Stimulated activated CD4-positive, alpha-beta T cell treated with anti-CD3 and anti-CD28 coated beads, Interleukin-12 subunit alpha, Interleukin-12 subunit beta, amount 100 ng/mL, for 4 hours (primary cell): Measurements from ENCODE around the gene ZNF260.
"Not testable (repeated sequence)": the region's sequence is repeated elsewhere in the genome, so short reads cannot be mapped to it uniquely, and the experiment has no call there.

Experiments
- DNase-seq: peaks from one replicate; pipeline ENCODE4 v3.0.0-alpha.2; 2020

The ZNF260 gene

DNA sequence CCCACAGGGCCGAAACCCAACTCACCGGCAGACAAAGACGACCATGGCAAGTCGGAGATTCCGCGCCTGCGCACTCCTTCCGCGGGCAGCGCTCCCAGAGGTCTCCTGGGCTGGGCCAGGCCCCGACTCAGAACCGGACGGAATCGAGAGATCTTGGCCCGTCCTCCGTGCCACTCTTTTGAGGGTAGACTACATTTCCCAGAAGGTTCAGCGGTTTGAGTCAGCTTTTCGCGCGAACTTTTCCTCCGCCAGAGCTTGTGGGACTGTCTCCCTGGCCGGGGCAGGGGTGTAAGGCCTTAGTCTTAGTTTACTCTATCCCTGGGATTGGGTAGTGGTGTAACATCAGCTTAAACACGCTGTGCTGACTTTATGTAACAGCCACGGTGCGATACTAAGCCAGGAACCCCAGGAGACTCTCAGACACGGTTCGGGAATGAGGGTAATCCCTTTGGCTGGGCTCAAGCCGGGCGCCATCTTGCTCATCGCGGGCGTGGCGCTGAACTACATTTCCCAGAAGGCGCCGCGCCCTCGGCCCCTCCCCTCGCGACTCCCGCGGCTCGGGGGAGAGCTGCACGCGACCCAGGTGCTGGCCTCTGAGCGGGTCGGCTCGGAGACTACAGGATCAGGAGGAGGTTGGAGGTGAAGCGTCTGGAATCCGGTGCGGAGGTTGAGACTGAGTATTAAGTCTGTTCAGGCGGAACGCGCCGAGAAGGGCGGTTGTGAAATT lies at the start of gene ZNF260:
TSS of gene ZNF260 (minus strand) at position 78 of the 727 bp plus-strand sequence. CDS start 13,033 bp downstream, outside the sequence.
- peak; percentile 94 for DNase-seq

DNA sequence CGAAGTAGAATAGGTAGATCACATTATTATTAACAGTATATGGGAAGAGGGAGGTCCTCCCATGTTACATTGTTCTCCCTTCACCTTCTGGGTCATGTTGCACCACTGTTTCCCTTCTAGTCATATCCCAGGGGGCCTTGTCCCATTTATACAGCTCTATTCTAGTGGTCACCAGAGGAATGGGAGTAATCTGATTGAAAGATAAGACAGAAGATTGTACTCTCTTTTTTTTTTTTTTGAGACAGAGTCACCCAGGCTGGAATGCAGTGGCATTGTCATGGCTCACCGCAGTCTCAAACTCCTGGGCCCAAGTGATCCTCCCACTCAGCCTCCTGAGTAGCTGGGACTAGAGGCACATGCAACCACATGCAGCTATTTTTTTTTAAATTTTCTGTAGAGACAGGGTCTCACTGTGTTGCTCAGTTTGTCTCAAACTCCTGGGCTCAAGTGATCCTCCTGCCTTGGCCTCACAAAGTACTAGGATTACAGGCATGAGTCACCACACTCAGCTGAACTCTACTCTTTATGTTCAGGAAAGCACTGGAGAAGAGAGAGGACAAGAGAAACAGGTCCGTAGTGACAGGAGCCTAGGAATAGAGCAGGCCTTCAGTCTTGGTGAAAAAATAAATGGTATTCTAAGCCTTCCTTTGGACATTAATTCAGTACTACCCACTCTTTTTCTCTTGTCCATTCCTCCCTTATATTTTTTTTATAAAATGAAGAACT lies 49.4 kb upstream of the ZNF260 start:
- no peak for DNase-seq

DNA sequence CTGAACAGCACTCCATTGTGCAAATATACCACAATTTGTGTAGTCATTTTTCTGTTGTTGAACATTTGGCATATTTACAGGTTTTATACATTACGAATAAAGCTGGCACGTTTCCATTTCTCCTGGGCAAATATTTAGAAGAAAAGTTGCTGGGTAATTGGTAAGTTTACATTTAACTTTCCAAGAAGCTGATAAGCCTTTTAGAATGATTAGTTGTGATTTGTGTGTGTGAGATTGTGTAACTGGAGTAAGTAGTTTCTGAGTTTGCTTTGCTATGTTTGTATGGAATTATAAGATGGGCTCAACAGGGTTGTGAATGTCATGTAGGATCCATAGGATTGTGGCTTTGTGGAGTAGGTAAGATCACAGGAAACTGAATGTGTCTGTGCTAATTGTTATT lies 46.7 kb upstream of the ZNF260 start:
- no peak for DNase-seq

DNA sequence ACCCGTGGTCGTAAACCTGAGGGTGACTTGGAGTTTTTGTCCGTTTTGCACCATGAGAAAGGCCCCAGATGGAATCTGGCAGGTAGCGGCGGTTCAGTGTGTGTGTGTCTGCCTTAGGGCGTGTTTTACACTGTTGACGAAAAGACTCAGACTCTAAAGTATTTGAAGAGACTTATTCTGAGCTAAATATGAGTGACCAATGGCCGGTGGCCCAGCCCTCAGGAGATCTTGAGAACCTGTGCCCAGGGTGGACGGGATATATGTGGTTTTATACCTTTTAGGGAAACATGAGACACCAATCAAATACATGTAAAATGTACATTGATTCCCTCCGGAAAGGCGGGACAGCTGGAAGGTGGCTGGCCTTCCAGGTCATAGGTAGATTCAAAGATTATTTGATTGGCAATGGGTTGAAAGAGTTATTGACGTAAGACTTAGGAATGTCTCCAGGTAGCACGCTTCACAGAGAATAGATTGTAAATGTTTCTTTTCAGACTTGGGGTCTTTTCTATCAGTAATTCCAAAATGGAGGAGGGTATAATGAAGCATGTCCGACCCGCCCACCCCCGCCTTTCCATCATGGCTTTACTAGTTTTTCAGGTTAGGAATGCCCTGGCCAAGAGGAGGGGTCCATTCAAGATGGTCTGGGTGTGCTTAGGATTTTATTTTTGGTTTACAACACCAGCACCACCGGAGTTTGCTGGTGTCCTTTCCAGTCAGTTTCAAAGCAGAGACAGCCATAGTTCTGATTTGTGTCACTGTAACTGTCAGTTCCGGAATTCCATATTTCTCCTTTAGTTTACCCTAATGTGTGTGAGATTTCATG lies 46.0 kb upstream of the ZNF260 start:
- no peak for DNase-seq

DNA sequence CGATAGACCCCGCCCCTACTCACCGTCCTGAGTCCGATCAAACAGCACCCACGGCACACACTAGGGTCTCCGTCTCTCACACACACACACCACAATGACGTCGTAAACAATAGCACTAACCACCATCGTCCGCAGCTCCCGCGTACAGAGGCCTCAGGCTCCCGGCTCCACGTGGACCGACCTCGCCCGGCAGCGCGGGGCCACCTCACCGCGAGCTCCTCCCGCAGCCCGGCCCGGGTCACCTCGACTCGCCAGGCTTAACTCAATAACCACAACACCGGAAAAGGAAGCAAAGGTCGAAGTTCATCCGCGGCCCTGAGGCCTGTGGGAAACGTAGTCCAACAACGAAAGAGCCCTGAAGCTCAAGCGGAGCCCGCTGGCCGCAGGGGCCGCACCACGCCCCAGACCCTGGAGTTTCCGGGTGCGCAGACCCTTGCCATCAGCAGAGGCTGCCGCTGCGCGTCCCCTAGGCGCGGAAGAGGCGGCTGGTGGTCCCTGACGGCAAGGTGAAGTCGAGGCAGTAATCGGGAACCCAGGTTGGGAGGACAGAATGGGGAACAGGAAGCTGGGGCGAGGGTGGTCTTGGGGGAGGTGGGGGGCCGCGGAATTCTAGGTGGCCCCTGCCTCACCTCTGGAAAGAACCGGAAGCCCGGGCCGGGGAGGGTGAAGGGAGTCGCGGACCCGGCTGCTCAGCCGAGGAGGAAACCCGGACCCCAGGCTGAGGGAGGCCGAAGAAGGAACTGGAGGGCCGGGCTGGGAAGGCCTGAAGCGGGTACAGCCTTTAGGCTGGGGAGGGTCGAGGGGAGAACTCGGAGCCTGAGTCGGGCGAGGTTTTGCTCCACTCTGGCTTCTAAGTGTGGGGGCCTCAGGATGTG lies 45.2 kb upstream of the ZNF260 start, which contains the start of gene ZNF529:
TSS of gene ZNF529 (minus strand) at position 273 of the 875 bp plus-strand sequence. CDS start 946 bp downstream, outside the sequence.
- peak; percentile 69 for DNase-seq

DNA sequence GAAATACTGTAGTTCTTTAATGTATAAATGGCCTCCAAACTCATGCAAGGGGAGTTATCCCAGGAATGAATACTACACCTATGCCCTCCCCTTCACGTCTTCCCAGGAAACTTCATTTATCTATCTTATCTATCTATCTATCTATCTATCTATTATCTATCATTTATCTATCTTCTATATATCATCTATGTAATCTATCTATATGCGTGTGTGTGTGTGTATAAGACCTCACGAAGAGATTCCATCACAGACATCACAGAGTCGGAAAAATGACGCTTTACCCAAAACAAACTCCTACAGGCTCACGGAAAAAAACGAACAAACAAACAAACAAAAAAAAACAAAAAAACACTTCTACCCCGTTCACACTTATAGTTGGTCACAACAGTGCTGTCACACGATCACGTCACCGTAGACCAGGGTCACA lies 44.5 kb upstream of the ZNF260 start:
- no peak for DNase-seq

DNA sequence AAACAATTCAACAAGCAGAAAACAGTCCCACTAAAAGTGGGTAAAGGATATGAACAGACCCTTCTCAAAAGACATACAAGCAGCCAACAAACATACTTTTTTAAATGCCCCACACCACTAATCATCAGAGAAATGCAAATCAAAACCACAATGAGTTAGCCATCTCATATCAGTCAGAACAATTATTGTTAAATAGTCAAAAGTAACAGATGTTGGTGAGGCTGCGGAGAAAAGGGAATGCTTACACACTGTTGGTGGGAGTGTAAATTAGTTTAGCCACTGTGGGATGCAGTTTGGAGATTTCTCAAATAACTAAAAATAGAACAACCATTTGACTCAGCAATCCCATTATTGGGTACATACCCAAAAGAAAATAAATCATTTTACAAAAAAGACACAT lies 36.3 kb upstream of the ZNF260 start:
- DNase-seq = no peak

DNA sequence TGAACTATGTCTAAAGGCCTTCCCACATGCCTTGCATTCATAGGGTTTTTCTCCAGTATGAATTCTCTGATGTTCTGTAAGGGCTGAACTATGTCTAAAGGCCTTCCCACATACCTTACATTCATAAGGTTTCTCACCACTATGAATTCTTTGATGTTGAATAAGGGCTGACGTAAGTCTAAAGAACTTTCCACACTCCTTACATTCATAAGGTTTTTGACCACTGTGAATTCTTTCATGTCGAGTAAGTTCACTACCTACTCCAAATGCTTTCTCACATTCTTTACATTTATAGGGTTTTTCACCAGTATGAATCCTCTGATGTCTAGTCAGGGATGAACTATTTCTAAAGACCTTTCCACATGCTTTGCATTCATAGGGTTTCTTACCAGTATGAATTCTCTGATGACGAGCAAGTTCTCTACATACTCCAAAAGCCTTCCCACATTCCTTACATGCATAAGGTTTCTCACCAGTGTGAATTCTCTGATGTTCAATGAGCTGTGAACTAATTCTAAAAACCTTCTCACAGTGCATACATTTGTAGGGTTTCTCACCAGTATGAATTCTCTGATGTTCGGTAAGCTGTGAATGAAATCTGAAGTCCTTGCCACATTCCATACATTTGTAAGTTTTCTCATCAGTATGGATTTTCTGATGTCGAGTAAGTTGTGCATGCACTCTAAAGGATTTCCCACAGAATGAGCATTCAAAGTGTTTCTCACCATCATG lies 19.1 kb upstream of the ZNF260 start:
- no peak for DNase-seq

DNA sequence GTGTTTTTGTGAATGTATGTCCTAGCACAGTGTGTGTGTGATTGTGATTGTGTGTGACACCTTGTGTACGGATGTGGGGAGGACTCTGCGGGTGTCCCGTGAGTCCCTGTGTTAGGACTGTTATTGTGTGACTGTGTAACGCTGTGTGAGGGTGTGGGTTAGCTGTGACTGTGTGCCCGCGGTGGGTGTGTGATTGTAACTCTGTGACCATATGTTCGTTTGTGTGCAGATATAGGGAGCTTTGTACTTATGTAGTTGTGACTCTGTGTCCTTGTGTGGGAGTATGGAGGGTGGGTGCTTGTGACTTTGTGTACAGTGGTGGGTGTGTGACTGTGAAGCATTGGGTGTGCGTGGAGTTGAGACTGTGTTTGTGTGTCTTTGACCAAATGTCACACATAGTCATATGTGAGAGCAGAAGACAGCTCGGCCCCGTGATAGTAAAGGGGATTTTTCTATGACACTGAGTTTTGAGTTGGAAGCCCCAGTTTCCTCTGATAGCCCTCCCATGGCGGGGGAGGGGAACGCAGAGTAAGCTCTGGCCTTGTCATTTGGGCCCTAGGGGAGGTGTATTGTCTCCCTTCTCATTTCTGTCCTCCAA lies 949 bp upstream of the ZNF260 start:
- peak; percentile 12 for DNase-seq

DNA sequence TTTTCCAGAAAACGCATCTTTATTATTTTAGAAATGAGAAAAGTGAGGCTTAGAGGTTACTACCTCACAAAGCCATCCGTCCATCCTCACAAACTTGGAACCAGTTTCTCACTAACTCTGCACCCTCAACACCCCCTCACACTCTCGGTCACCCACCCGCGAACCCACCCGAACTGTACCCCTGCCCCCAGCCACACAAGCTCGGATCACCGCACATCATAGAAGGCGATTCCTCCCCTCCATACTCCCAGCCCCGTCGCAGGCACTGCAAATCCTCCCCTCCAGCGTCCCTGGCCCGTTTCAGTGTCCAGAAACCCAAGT lies 238 bp downstream of the ZNF260 start:
- DNase-seq = no peak

DNA sequence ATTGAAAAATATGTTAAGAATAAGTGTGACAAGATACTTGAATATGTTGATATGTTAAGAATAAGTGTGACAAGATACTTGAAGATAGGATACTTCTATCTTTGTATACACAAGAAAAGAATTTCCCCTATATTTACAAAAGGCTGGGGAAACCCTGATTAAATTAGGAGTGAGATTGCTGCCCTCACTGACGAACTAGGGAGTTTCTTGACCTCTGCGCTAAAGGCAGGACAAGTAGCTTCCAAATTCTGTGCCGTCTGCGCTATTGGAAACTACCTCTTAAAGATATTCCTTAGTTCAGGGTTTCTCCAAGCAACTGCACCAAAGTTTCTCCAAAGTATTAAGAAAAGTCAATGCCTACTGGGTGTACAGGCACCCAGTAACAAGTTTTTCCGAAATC lies 730 bp downstream of the ZNF260 start:
- no peak for DNase-seq

DNA sequence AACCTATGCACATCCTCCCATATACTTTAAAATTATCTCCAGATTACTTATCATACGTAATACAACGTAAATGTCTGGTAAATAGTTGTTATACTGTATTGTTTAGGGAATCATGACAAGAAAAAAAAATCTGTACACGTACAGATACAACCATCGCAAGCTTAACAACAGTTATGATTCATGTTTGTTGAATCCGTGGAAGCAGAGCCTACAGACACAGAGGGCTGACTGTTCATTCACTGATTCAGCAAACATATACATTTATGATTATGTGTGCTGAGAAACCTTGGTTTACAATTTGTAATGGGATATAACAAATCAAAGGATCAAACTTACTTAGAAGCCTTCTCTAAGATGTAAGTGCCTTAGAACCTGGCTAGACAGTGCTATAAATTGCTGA lies 1.5 kb downstream of the ZNF260 start:
- no peak for DNase-seq

DNA sequence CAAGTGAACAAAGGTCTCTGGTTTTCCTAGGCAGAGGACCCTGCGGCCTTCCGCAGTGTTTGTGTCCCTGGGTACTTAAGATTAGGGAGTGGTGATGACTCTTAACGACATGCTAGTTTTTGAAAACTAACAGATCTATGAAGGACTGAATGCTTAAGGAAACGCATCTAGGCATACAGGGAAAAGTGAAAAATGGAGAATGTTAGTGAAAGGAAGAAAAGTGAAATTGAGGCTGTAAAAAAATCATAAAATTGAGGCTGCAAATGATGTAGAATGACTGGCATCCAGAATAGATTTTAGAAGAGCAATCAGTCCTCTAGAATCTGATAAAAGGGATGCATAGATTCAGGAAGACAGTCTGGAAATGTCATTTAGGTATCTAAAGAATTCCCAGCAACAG lies 3.5 kb downstream of the ZNF260 start:
- no peak for DNase-seq

DNA sequence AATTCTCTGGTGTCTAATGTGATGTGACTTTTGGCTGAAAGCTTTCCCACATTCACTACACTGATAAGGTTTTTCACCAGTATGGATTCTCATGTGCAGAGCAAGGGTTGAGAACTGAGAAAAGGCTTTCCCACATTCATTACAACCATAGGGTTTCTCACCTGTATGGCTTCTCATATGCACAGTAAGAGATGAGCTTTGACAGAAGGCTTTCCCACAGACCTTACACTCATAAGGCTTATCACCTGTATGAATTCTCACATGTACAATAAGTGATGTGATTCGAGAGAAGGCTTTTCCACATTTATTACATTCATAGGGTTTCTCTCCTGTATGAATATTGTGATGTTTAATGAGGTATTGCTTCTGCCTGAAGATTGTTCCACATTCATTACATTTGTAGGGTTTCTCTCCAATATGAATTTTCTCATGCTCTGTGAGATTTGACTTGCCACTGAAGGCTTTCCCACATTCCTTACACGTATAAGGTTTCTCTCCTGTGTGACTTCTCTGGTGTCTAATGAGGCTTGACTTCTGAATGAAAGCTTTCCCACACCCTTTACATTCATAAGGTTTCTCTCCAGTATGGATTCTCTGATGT lies 14.0 kb downstream of the ZNF260 start:
- no peak for DNase-seq

DNA sequence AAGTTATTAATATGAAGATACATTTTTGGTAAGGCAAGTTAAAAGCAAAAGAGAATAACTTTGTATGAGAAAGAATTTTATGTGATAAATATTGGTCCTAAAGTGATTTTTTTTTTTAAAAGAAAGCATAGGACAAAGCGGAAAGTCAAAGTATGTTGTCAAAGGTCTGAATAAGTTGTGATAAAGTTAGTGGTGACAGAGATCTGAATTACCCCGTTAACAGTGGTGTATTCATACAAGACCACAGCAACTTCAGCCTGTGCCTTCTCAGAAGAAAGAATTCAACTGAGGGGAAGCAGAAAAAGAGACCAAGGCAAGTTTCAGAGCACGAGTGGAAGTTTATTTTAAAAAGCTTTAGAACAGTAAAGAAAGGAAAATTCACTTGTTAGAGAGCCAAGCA lies 19.7 kb downstream of the ZNF260 start:
- no peak for DNase-seq

DNA sequence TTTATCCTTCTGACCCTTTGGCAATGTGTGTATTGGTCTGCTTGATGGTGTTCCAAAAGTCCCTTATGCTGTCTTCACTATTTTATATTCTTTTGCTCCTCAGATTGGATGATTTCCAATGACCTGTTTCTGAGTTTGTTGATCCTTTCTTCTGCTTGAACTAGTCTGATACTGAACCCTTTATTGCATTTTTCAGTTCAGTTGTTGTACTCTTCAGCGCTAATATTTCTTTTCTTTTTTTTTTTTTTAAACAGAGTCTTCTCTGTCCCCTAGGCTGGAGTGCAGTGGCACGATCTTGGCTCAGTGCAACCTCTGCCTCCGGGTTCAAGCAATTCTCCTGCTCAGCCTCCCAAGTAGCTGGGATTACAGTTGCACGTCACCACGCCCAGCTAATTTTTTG lies 26.1 kb downstream of the ZNF260 start:
- DNase-seq = no peak

DNA sequence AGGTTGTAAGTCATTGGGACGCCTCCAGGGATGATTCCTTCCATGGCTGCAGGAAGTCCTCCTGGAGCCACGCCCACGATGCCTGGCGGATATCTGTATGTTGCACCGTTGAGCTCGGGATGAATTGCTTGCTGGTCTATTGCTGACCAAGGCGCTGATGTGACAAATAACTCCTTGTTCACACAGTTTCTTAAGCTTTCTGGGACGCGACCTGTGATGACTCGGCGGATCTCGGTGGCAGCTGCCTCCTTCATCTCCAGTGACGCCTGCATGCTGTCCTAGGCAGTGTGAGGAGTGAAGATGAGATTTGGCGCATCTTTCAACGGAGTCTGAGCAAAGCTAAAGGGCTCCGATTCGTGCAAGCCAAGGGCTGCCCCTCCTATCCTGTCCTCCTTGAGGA lies 31.1 kb downstream of the ZNF260 start:
- no peak for DNase-seq

DNA sequence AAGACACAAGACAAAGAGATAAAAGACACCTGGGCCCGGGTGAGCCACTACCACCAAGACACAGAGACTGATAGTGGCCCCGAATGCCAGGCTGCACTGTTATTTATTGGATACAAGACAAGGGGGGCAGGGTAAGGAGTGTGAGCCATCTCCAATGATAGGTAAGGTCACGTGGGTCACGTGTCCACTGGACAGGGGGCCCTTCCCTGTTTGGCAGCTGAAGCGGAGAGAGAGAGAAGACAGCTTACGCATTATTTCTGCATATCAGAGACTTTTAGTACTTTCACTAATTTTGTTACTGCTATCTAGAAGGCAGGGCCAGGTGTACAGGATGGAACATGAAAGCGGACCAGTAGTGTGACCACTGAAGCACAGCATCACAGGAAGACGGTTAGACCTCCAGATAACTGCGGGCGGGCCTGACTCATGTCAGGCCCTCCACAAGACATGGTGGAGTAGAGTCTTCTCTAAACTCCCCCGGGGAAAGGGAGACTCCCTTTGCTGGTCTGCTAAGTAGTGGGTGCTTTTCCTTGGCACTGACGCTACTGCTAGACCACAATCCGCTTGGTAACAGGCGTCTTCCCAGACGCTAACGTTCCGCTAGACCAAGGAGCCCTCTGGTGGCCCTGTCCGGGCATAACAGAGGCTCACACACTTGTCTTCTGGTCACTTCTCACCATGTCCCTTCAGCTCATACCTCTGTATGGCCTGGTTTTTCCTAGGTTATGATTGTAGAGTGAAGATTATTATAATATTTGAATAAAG lies 35.2 kb downstream of the ZNF260 start:
- peak; percentile 3 for DNase-seq

DNA sequence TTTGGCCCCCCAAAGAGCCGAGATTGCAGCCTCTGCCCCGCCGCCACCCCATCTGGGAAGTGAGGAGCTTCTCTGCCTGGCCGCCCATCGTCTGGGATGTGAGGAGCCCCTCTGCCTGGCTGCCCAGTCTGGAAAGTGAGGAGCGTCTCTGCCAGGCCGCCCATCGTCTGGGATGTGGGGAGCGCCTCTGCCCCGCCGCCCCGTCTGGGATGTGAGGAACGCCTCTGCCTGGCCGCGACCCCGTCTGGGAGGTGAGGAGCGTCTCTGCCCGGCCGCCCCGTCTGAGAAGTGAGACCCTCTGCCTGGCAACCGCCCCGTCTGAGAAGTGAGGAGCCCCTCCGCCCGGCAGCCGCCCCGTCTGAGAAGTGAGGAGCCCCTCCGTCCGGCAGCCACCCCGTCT lies 37.2 kb downstream of the ZNF260 start:
- DNase-seq = not testable (repeated sequence)

DNA sequence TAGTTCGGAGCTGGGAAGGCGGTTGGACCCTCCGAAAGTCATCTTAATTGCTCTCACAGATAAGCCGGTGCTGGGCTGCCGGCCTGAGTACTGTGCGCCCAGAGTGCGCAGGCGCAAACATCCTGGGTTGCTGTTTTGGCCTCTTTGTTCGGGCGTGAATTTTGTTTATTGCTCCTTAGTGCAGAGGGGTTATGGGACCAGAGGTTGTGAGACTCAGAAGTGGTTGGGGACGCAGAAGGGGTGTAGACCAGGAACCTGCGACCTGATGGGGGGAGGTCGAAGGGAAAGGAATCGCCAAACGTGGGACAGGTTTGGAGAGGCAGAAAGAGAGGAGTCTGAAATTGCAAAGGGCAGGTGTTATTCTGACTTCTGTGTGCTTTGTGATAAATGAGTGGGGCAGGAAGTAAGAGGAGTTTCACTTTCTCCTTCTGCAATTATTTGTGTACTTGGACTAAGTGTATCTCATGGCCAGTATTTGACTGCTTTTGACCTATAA lies 38.1 kb downstream of the ZNF260 start:
- DNase-seq = peak; percentile 69
